HepG2 (cell line): ENCODE results near the gene MAGI1. TPM values are rescaled to one million over a fixed set of nuclear protein-coding genes. Genes with fewer than 3 reads are reported as not detected.

Experiments used
- ATAC-seq: fragments of 200-7000 bp; cut with Tn5 transposase; 3 replicates; pipeline ENCODE4 v1.9.1; 2020; ENCODE audit warnings: mild to moderate bottlenecking, moderate library complexity
- BruUV-seq: library from RNA; stranded (reverse); fragments of 400-500 nt; replicated peaks from 2 replicates; lab custom pipeline; 2021; lab: Mats Ljungman, UMichigan
- CTCF ChIA-PET: fragments of 300-600 bp; formaldehyde crosslinking; extraction: SDS; loops from one replicate; lab custom pipeline; 2021; ENCODE audit warnings: low total read pairs, inconsistent platforms, low intra/inter-chr PET ratio; lab: Yijun Ruan, JAX
- POLR2A ChIA-PET: fragments of 350-600 bp; sonication (Branson Sonifier 250); formaldehyde crosslinking; loops from one replicate; lab custom pipeline; 2020; ENCODE audit warnings: antibody characterized with exemption, inconsistent platforms; lab: Yijun Ruan, JAX
- DNase-seq: peaks from one replicate; pipeline ENCODE4 v3.0.0-alpha.2; 2015; ENCODE audit warnings: low spot score
- FAIRE-seq: peaks from 3 replicates; lab custom pipeline; 2011; peaks lifted over from hg19 to GRCh38; lab: Jason Lieb, UNC
- H2AFZ ChIP-seq: one replicate; pipeline ENCODE4 v1.6.1; 2011; ENCODE audit warnings: low read length, inconsistent platforms
- H3K27ac ChIP-seq: fragments of 300-600 bp; 3 replicates; pipeline ENCODE4 v1.8.0; 2011; ENCODE audit warnings: mixed run types, mild to moderate bottlenecking, mixed read lengths, low read length, inconsistent platforms; ENCODE audit not compliant: insufficient read depth; ENCODE audit errors: extremely low read length
- H3K27me3 ChIP-seq, 2 experiments: fragments of 200-600 bp in 1 of 2; 2 replicates in 1 of 2; 3 replicates in 1 of 2; pipeline versions ENCODE4 v1.6.0 to v1.8.0; 2011; ENCODE audit warnings: low read length in 2 of 2, mild to moderate bottlenecking in 2 of 2, moderate library complexity in 2 of 2, inconsistent platforms in 1 of 2; ENCODE audit not compliant: insufficient read depth in 2 of 2, control insufficient read depth in 1 of 2
- H3K36me3 ChIP-seq, 2 experiments: fragments of 200-600 bp in 1 of 2; replicated peaks in 1 of 2; 2 replicates in 1 of 2; 3 replicates in 1 of 2; pipeline versions ENCODE4 v1.5.1 to v1.8.0; 2011; ENCODE audit warnings: low read length in 2 of 2, inconsistent platforms in 1 of 2; ENCODE audit not compliant: insufficient read depth in 2 of 2, control insufficient read depth in 1 of 2
- H3K4me1 ChIP-seq: 2 replicates; pipeline ENCODE4 v1.5.1; 2012; ENCODE audit warnings: low read length, inconsistent platforms; ENCODE audit not compliant: insufficient read depth
- H3K4me2 ChIP-seq: 2 replicates; pipeline ENCODE4 v1.6.0; 2011; ENCODE audit warnings: low read depth, low read length, inconsistent platforms
- H3K4me3 ChIP-seq, 3 experiments: fragments of 200-600 bp in 1 of 3; sonication (generic), shearing (Covaris generic) in 1 of 3; replicated peaks in 1 of 3; 2 replicates each; pipeline ENCODE4 v1.5.1; 2011 to 2016; ENCODE audit warnings: low read length in 3 of 3, inconsistent platforms in 2 of 3, low read depth in 2 of 3, mild to moderate bottlenecking in 2 of 3, control low read depth in 1 of 3, mixed read lengths in 1 of 3; ENCODE audit not compliant: insufficient read depth in 1 of 3
- H3K79me2 ChIP-seq: one replicate; pipeline ENCODE4 v1.6.1; 2011; ENCODE audit warnings: low read length, inconsistent platforms; ENCODE audit not compliant: insufficient read depth
- H3K9ac ChIP-seq: 2 replicates; pipeline ENCODE4 v1.6.0; 2011; ENCODE audit warnings: mild to moderate bottlenecking, low read depth, low read length, inconsistent platforms; ENCODE audit not compliant: insufficient read depth
- H3K9me3 ChIP-seq: 2 replicates; pipeline ENCODE4 v1.5.1; 2012; ENCODE audit warnings: mild to moderate bottlenecking, low read length
- H4K20me1 ChIP-seq: 2 replicates; pipeline ENCODE4 v1.6.0; 2011; ENCODE audit warnings: inconsistent platforms, mild to moderate bottlenecking, low read length, moderate library complexity; ENCODE audit not compliant: insufficient read depth
- ARHGAP35 ChIP-seq: sonication (generic); formaldehyde crosslinking; IDR thresholded peaks from 2 replicates; pipeline ENCODE4 v1.9.0; 2022; ENCODE audit warnings: mild to moderate bottlenecking, inconsistent platforms, moderate library complexity, missing genetic modification reagents, borderline replicate concordance
- ARID2 ChIP-seq: sonication (generic); formaldehyde crosslinking; IDR thresholded peaks from 2 replicates; pipeline ENCODE4 v1.8.1; 2022; ENCODE audit warnings: mild to moderate bottlenecking, missing genetic modification reagents, borderline replicate concordance
- FOXC1 ChIP-seq: sonication (generic); formaldehyde crosslinking; IDR thresholded peaks from 2 replicates; pipeline ENCODE4 v1.8.0; 2022; ENCODE audit warnings: mild to moderate bottlenecking, missing genetic modification reagents, borderline replicate concordance
- FOXJ3 ChIP-seq: sonication (generic); formaldehyde crosslinking; IDR thresholded peaks from 2 replicates; pipeline ENCODE4 v1.4.0; 2020; ENCODE audit warnings: missing genetic modification reagents, mild to moderate bottlenecking, borderline replicate concordance
- KAT7 ChIP-seq: IDR thresholded peaks from 2 replicates; pipeline ENCODE4 v1.6.1; 2018; ENCODE audit warnings: borderline replicate concordance, missing compliant biosample characterization
- RBM22 ChIP-seq: fragments of 200-400 bp; formaldehyde crosslinking; optimal IDR thresholded peaks from 2 replicates; pipeline ENCODE3; 2017; ENCODE audit warnings: mild to moderate bottlenecking, low read length, moderate library complexity
- SATB2 ChIP-seq: sonication (generic); formaldehyde crosslinking; IDR thresholded peaks from 2 replicates; pipeline ENCODE4 v1.5.0; 2020; ENCODE audit warnings: missing genetic modification reagents
- SP1 ChIP-seq, 2 experiments: fragments of 450-650 bp in 1 of 2; sonication (generic) in 1 of 2; formaldehyde crosslinking in 1 of 2; IDR thresholded peaks; 2 replicates each; pipeline versions ENCODE4 v1.4.0 to v1.6.1; 2016 to 2020; ENCODE audit warnings: missing genetic modification reagents in 1 of 2
- U2AF2 ChIP-seq: fragments of 200-400 bp; formaldehyde crosslinking; IDR thresholded peaks from 2 replicates; pipeline ENCODE4 v1.6.1; 2017; ENCODE audit warnings: low read depth, mild to moderate bottlenecking, low read length
- YEATS2 ChIP-seq: sonication (generic); formaldehyde crosslinking; IDR thresholded peaks from 2 replicates; pipeline ENCODE4 v1.4.0; 2020; ENCODE audit warnings: missing genetic modification reagents, borderline replicate concordance
- ZMYM4 ChIP-seq: sonication (generic); formaldehyde crosslinking; IDR thresholded peaks from 2 replicates; pipeline ENCODE4 v1.8.1; 2023; ENCODE audit warnings: mild to moderate bottlenecking, missing genetic modification reagents
- ZNF296 ChIP-seq: sonication (generic); formaldehyde crosslinking; conservative IDR thresholded peaks from 2 replicates; pipeline ENCODE4 v1.5.0; 2020; ENCODE audit warnings: mild to moderate bottlenecking, missing genetic modification reagents
- ZNF354B ChIP-seq: sonication (generic); formaldehyde crosslinking; IDR thresholded peaks from 2 replicates; pipeline ENCODE4 v1.8.0; 2022; ENCODE audit warnings: mild to moderate bottlenecking, missing genetic modification reagents
- ZNF530 ChIP-seq: sonication (generic); formaldehyde crosslinking; IDR thresholded peaks from 2 replicates; pipeline ENCODE4 v1.5.0; 2020; ENCODE audit warnings: low read depth, mild to moderate bottlenecking, missing genetic modification reagents
- ZNF564 ChIP-seq: sonication (generic); formaldehyde crosslinking; IDR thresholded peaks from 2 replicates; pipeline ENCODE4 v1.8.1; 2023; ENCODE audit warnings: mild to moderate bottlenecking, missing genetic modification reagents
- ZSCAN31 ChIP-seq: sonication (generic); formaldehyde crosslinking; IDR thresholded peaks from 2 replicates; pipeline ENCODE4 v1.5.0; 2020; ENCODE audit warnings: low read depth, mild to moderate bottlenecking, missing genetic modification reagents
- in situ Hi-C: cut with HindIII; loops from 2 replicates; pipeline ENCODE4 v1.10.0; 2017; ENCODE audit warnings: low pct_unique_long_range_greater_than_20kb; ENCODE audit not compliant: extremely low pct_ligation_motif_present
- intact Hi-C: fragments of 100-400 bp; cut with micrococcal nuclease; formaldehyde crosslinking; loops from one replicate; pipeline ENCODE4 v1.10.0; 2022; ENCODE audit not compliant: unreplicated experiment
- polyA plus RNA-seq, 8 experiments: library from polyadenylated mRNA; depleted of rRNA in 3 of 8; stranded (reverse) in 7 of 8; unstranded in 1 of 8; fragments of >200 nt; fragmentation: Illumina TruSeq in 4 of 8; extraction: Trizol in 4 of 8; gene quantifications; 2 replicates each; pipeline versions ENCODE4 v1.2.1 to v1.2.3, GENCODE V29; 2011 to 2016; ENCODE audit warnings: low read depth in 4 of 8, missing spikeins in 1 of 8, mixed read lengths in 1 of 8; ENCODE audit not compliant: insufficient read depth in 1 of 8
- total RNA-seq, 5 experiments: library from RNA; depleted of rRNA; stranded (reverse); fragments of >200 nt; fragmentation: Illumina TruSeq; extraction: Trizol; gene quantifications; 2 replicates each; pipeline ENCODE4 v1.2.3, GENCODE V29; 2016; ENCODE audit warnings: low read depth in 1 of 5
- TF ChIP-seq, protein P1 (sequence below): sonication (generic); formaldehyde crosslinking; IDR thresholded peaks from 2 replicates; pipeline ENCODE4 v1.4.0; 2020; ENCODE audit warnings: mild to moderate bottlenecking, missing genetic modification reagents
- TF ChIP-seq, protein P2 (sequence below): IDR thresholded peaks from 2 replicates; pipeline ENCODE4 v1.6.1; 2016
- TF ChIP-seq, protein P3 (sequence below): sonication (generic); formaldehyde crosslinking; IDR thresholded peaks from 2 replicates; pipeline ENCODE4 v1.8.0; 2022; ENCODE audit warnings: mild to moderate bottlenecking, missing genetic modification reagents; ENCODE audit not compliant: insufficient replicate concordance
- TF ChIP-seq, protein P4 (sequence below): sonication (generic); formaldehyde crosslinking; IDR thresholded peaks from 2 replicates; pipeline ENCODE4 v1.4.0; 2020; ENCODE audit warnings: missing genetic modification reagents; ENCODE audit errors: not compliant biosample characterization
- TF ChIP-seq, protein P5 (sequence below): sonication (generic); formaldehyde crosslinking; IDR thresholded peaks from 2 replicates; pipeline ENCODE4 v1.4.0; 2020; ENCODE audit warnings: mild to moderate bottlenecking, missing genetic modification reagents

MAGI1 gene
- total and polyA plus RNA-seq, 2 of the 13 experiments (the other 11 are each of a cell fraction or from before 2014, with no cell fraction given): 22.2 to 26.0 TPM

DNA sequence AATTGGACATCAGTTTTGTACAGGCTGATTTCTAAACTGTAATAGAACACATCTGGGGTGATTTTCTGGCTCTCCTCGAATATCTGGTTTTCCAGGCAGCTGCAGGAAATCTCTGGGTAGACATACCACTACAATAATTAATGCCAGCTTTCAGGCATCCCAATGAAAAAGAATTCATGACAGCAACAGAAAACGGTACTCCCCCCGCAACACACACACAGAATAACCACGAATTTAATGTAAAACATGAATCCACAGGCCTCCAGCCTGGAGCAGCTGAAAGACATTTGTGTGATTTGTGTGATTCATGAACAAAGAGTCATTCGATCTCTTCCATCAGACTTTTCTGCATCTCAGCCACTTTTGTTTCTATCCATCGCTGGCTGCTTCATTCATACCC lies 262.2 kb downstream of the MAGI1 start (continued):
- TF ChIP-seq, protein P1, sequence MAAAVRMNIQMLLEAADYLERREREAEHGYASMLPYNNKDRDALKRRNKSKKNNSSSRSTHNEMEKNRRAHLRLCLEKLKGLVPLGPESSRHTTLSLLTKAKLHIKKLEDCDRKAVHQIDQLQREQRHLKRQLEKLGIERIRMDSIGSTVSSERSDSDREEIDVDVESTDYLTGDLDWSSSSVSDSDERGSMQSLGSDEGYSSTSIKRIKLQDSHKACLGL (CRISPR knock-in tag): no peak
- TF ChIP-seq, protein P2, sequence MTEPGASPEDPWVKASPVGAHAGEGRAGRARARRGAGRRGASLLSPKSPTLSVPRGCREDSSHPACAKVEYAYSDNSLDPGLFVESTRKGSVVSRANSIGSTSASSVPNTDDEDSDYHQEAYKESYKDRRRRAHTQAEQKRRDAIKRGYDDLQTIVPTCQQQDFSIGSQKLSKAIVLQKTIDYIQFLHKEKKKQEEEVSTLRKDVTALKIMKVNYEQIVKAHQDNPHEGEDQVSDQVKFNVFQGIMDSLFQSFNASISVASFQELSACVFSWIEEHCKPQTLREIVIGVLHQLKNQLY (CRISPR knock-in tag): no peak
- TF ChIP-seq ZMYM4 (CRISPR knock-in tag): no peak
- no peak for TF ChIP-seq FOXJ3 (CRISPR knock-in tag)
- TF ChIP-seq SATB2 (CRISPR knock-in tag): no peak
- TF ChIP-seq, protein P3, sequence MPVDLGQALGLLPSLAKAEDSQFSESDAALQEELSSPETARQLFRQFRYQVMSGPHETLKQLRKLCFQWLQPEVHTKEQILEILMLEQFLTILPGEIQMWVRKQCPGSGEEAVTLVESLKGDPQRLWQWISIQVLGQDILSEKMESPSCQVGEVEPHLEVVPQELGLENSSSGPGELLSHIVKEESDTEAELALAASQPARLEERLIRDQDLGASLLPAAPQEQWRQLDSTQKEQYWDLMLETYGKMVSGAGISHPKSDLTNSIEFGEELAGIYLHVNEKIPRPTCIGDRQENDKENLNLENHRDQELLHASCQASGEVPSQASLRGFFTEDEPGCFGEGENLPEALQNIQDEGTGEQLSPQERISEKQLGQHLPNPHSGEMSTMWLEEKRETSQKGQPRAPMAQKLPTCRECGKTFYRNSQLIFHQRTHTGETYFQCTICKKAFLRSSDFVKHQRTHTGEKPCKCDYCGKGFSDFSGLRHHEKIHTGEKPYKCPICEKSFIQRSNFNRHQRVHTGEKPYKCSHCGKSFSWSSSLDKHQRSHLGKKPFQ (CRISPR knock-in tag): no peak
- TF ChIP-seq ZNF354B: no peak
- no peak for TF ChIP-seq ZSCAN31 (CRISPR knock-in tag)

DNA sequence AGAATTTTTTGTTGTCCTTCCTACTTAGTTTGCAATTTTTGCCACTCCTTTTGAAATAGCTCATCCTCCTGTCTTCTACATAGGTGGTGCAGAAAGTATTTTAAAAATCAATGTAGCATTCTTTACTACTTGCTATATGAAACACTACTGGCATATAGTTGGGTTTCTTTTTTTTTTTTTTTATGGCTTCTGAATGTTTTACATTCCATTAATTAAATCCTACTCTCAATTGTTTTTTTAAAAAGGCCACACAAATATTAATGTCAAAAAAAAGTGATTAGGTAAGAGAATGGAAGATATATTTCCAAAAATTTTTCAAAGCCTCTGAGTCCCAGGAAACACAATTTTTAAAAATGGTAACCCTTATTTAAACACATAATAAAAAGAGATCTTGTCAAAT lies 262.6 kb downstream of the MAGI1 start:
- FAIRE-seq: no peak
- POLR2A ChIA-PET: no interaction called here
- TF ChIP-seq KAT7: no peak
- TF ChIP-seq, protein P4, sequence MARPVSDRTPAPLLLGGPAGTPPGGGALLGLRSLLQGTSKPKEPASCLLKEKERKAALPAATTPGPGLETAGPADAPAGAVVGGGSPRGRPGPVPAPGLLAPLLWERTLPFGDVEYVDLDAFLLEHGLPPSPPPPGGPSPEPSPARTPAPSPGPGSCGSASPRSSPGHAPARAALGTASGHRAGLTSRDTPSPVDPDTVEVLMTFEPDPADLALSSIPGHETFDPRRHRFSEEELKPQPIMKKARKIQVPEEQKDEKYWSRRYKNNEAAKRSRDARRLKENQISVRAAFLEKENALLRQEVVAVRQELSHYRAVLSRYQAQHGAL: no peak
- no peak for TF ChIP-seq ZNF296
- TF ChIP-seq FOXC1: no peak
- no peak for TF ChIP-seq SP1 (IDR thresholded peaks at IDR 0.05)
- TF ChIP-seq SP1 (CRISPR knock-in tag; IDR thresholded peaks at IDR 0.05): no peak
- no peak for TF ChIP-seq ZNF530 (CRISPR knock-in tag)
- no peak for TF ChIP-seq ARHGAP35 (CRISPR knock-in tag)
- TF ChIP-seq ZNF564 (CRISPR knock-in tag): no peak
- TF ChIP-seq RBM22: no peak
- no peak for TF ChIP-seq ARID2 (CRISPR knock-in tag)
- no peak for TF ChIP-seq U2AF2
- TF ChIP-seq YEATS2: no peak
- TF ChIP-seq, protein P5, sequence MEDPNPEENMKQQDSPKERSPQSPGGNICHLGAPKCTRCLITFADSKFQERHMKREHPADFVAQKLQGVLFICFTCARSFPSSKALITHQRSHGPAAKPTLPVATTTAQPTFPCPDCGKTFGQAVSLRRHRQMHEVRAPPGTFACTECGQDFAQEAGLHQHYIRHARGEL (CRISPR knock-in tag): no peak

More for the DNA sequence above, 262.6 kb downstream of the MAGI1 start:
- no peaks in the 10 kb centered on the region for H3K4me1 ChIP-seq
- in situ Hi-C loops: no loop called here
- no peaks in the 10 kb centered on the region for H3K9me3 ChIP-seq
- ATAC-seq (no peak), DNase-seq (no peak)
- H3K9ac ChIP-seq: no peak overlapping the region
- no peak overlapping the region for H3K4me2 ChIP-seq
- peaks cover 21% of the 10 kb centered on the region for H4K20me1 ChIP-seq
- CTCF ChIA-PET: no interaction called here
- H3K36me3 ChIP-seq: no peaks in the 10 kb centered on the region; a peak in 1 of 5 replicates
- intact Hi-C loops: no loop called here
- H3K27ac ChIP-seq: no peak overlapping the region
- no peaks in the 10 kb centered on the region; a peak in 1 of 5 replicates for H3K27me3 ChIP-seq
- BruUV-seq: no TSS peak
- no peak overlapping the region for H2AFZ ChIP-seq
- no peak overlapping the region for H3K4me3 ChIP-seq
- peaks cover 13% of the 10 kb centered on the region for H3K79me2 ChIP-seq
